Midbrain (tissue), 1 donor: Measurements from ENCODE around the gene GTF2H2C.
"Not testable (repeated sequence)": the region's sequence is repeated elsewhere in the genome, so short reads cannot be mapped to it uniquely, and the experiment has no call there.

Source experiments
- DNase-seq: peaks from one replicate; lab custom pipeline; 2025; lab: John Stamatoyannopoulos, UW

Gene GTF2H2C

DNA sequence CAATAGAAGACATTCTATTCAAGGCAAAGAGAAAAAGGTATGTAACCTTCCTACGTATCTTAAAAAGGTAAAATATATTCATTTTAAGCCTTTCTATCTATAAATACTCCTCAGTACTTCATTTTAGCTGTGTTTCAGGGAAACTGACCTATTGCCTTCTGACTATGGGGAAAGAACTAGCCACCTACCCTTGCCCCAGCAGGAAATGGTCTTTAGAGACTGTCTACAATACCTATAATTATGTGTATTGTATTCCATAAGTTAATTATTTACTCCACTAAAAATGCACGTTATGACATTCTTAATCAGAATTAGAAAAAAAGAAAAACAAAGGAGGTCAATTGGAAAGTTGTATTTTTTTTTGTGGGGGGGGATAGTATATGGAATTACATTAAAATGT lies 6.2 kb downstream of the GTF2H2C start:
- not testable (repeated sequence) for DNase-seq

DNA sequence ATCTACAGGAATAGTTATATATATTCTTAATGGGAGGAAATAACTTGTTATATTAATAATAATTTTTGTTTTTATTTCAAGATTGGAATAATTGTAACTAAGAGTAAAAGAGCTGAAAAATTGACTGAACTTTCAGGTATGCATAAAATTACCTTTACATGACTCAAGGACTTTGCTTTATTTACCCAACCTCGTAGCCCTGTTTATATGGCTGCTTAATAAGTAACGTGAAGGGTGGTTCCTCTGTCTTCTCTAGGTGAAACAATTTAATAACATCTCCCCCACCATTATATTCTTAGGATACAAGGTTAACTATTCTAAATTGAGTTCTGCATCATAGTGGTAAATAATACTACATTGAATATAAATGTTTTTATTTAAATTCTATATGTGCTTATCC lies 8.1 kb downstream of the GTF2H2C start:
- DNase-seq, result not testable (repeated sequence)

DNA sequence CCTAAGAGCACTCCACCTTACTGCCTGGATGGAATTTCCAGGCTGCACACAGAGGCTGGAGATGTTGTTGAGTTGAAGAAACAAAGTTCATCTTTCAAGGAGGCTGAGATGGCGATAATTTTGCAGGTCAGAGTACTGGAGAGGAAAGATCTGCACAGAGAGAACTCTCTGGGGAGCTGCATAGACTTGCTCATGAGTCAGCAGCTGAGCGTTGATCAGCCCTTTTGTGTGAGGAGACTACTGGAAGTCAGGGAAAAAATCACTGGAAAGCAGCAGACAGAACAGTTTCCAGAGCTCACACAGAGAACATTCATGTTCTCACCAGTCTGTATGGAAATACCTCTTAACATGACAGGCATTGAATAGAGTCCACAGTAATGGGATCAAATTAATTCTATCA lies 23.4 kb downstream of the GTF2H2C start:
- DNase-seq, result not testable (repeated sequence)

DNA sequence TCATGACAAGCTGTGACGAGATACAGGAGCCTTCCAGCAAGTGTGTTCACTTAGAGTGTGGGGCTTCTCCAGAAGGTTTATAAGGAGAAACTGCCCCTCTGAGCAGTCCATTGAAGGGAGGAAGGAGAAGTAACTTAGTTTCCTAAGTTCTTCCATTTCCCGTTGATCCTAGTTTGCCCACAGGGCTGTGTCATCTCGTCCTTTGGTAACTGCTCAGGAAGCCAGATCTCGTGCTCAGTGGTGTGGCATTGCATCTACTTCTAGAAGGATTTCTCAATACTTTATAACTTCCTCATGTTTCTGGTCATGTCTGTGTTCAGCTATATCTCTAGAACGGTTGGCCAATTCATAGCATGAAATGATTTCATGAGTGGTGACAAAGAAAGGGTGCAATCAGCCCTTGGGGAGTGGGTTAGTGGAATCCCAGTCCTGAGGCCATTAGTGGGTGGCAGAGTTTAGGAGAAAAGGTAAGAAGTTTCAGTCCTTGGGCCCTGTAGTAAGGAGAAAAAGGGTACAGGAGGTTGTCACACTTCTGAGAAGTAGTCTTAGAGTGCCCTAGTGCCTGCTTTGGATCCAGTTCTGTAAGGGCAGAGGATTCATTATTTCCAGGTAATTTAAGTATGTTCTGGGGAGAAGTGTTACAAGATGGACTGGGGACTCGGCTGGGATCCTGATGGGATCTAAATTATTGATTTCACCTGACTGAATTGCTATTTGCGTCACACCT lies 36.3 kb downstream of the GTF2H2C start:
- not testable (repeated sequence) for DNase-seq

DNA sequence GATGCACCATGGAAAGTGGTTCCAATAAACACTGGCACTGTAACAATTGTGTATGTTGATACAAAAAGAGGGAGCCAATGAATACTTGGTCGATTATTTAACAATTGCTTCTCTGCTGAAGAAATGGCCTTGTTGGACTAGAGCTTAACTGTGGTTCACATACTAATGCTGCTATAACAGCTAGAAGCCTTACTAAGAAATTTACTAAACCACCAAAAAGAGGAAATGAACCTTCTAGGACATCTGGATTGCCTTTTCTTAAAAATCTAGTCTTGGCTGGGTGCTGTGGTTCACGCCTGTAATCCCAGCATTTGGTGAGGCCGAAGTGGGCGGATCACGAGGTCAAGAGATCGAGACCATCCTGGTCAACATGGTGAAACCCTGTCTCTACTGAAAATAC lies 42.0 kb downstream of the GTF2H2C start:
- DNase-seq, result not testable (repeated sequence)

DNA sequence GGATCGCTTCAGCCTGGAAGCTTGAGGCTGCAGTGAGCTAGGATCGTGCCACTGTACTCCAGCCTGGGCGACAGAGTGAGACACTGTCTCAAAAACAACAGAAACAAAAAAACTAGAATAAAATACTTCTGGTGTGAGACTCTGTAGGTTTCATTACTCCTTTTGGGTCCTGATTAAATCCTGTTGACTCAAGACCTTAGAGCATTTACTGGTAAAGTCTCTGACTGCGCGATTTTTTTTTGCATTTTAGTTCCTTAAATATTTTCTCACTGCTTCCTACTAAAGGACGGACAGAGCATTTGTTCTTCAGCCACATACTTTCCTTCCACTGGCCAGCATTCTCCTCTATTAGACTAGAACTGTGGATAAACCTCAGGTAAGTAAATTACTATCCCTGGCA lies 46.8 kb downstream of the GTF2H2C start:
- not testable (repeated sequence) for DNase-seq

DNA sequence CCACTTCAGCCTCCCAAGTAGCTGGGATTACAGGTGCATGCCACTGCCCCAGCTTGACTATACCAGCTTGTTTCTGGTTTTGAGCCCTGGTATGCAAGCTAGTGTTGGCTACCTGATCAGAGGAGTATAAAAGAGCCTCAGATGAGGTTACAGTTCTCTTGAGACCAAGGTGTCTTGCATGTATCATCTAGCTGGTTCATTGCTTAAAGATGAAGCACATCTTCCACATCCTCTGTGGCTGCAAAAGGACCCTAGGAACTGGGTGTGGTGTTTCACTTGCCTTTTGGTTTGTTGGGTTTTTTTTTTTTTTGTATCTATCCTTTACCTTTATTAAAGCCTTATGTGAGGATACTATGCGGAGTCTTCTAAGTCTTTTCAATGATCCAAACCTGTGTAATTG lies 47.8 kb downstream of the GTF2H2C start:
- DNase-seq, result not testable (repeated sequence)

DNA sequence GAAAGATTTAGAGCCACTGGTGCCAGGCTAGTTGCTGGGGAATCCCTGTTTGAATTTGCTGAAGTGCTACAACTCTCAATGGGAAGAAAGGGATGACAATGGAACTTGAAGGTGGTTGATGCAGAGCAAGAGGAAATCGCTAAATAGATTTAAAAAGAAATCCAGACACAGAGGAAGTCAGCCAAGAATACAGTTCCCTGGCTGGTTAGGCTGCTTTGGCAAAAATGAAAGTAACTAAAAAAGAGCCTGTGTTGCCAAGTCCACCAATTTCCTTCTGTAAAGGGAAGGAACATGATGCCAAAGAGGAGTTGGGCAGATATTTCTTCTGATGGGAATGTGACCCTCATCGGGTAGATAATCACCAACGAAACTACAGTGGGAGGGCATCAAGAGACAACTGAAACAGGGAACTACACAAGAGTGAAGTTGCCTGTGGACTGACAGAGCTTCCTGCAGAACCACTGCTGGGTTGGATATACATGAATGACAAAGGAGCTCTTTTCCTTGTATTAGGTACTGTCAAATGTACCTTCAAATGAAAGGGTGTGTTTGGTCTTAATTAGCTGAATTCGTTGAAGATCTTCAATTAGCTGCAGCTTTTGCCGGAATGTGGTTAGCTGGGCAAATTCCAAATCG lies 49.0 kb downstream of the GTF2H2C start:
- DNase-seq, result not testable (repeated sequence)

DNA sequence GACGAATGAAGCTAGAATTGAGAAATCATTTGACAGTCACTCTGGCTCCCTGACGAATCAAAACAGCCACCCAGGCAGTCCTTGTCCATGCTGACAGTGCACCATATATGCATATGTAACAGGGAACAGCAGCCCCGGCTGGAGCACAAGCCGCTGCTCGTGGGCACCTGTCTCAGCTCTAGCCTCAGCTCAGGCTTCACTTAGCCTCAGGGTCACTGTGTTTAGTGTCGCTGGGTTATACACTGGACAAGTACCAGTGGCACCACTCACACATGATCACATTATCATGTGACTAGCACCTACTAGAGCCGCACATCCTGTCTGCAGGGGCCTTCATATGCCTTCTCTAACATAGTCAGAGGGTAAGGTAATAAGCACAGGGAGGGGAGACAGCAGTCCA lies 54.9 kb downstream of the GTF2H2C start:
- DNase-seq, result not testable (repeated sequence)

DNA sequence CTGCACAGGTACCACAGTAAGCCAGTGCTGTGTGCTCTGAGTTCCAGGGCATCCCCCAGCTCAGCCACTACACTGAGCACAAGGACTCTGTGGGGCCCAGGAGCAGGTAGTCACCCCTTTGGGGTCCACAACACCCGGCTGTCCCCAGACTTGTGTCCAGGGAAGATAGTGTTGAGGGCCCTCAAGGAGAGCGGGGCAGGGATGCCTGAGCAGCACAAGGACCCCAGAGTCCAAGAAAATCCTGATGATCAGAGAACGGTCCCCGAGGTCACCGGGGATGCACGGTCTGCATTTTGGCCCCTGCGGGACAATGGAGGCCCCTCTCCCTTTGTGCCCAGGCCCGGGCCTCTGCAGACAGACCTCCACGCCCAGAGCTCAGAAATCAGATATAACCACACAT lies 71.9 kb downstream of the GTF2H2C start:
- DNase-seq, result not testable (repeated sequence)
